Activated naive CD4-positive, alpha-beta T cell (primary cell): Measurements from ENCODE around the gene TECTB.
"Not testable (repeated sequence)": the region's sequence is repeated elsewhere in the genome, so short reads cannot be mapped to it uniquely, and the experiment has no call there.

Experiments used
- DNase-seq, 4 experiments: peaks; one replicate each; lab custom pipeline; 2025; lab: John Stamatoyannopoulos, UW

The TECTB gene

GRCh38 chr10:112283100-112283499, at the start of gene TECTB:
TSS of gene TECTB (plus strand) at chr10:112283400. CDS start at chr10:112283735, 335 bp downstream.
- DNase-seq: no peak

GRCh38 chr10:112235141-112235540, 48.1 kb upstream of the TECTB start:
- no peak for DNase-seq

GRCh38 chr10:112235920-112236319, 47.3 kb upstream of the TECTB start:
- DNase-seq: no peak

- DNase-seq: no peak
Measured at GRCh38 chr10:112236486-112236885, 46.7 kb upstream of the TECTB start.

- no peak for DNase-seq
Measured at GRCh38 chr10:112239347-112239746, 43.9 kb upstream of the TECTB start.

- no peak for DNase-seq
Measured at GRCh38 chr10:112240441-112240840, 42.8 kb upstream of the TECTB start.

GRCh38 chr10:112241651-112242341, 41.4 kb upstream of the TECTB start:
- no peak for DNase-seq

- DNase-seq: no peak
Measured at GRCh38 chr10:112242769-112243168, 40.4 kb upstream of the TECTB start.

- no peak for DNase-seq
Measured at GRCh38 chr10:112243713-112244112, 39.5 kb upstream of the TECTB start.

GRCh38 chr10:112244197-112244596, 39.0 kb upstream of the TECTB start:
- no peak for DNase-seq

GRCh38 chr10:112247791-112248190, 35.4 kb upstream of the TECTB start:
- DNase-seq: no peak

GRCh38 chr10:112248584-112249295, 34.5 kb upstream of the TECTB start:
- no peak for DNase-seq

- DNase-seq: no peak
Measured at GRCh38 chr10:112249722-112250121, 33.5 kb upstream of the TECTB start.

GRCh38 chr10:112250555-112250954, 32.6 kb upstream of the TECTB start:
- no peak for DNase-seq

- DNase-seq: not testable (repeated sequence)
Measured at GRCh38 chr10:112251238-112251637, 32.0 kb upstream of the TECTB start.

GRCh38 chr10:112258407-112258806, 24.8 kb upstream of the TECTB start:
- DNase-seq: no peak

- no peak for DNase-seq
Measured at GRCh38 chr10:112259688-112260087, 23.5 kb upstream of the TECTB start.

GRCh38 chr10:112260831-112261230, 22.4 kb upstream of the TECTB start:
- DNase-seq: no peak

- DNase-seq: no peak
Measured at GRCh38 chr10:112261281-112261822, 21.8 kb upstream of the TECTB start.

- no peak for DNase-seq
Measured at GRCh38 chr10:112262546-112262945, 20.7 kb upstream of the TECTB start.

- no peak for DNase-seq
Measured at GRCh38 chr10:112265745-112266144, 17.5 kb upstream of the TECTB start.

- no peak for DNase-seq
Measured at GRCh38 chr10:112269266-112269665, 13.9 kb upstream of the TECTB start.

GRCh38 chr10:112271982-112272381, 11.2 kb upstream of the TECTB start:
- DNase-seq: no peak
